GM12878 (cell line): ENCODE measurements around the gene DOCK9.

Experiments
- NFYB ChIP-seq: IDR thresholded peaks from 2 replicates; pipeline ENCODE4 v1.6.1; 2011; ENCODE audit warnings: low read depth, mild to moderate bottlenecking, low read length, improper control_type of control experiment, moderate library complexity; ENCODE audit not compliant: insufficient read depth
- NRF1 ChIP-seq: conservative IDR thresholded peaks from 2 replicates; pipeline ENCODE4 v1.6.1; 2011; ENCODE audit warnings: mild to moderate bottlenecking, low read depth, low read length, improper control_type of control experiment
- POLR2A ChIP-seq: IDR thresholded peaks from 2 replicates; pipeline ENCODE4 v1.6.1; 2011; ENCODE audit warnings: low read depth, mild to moderate bottlenecking, low read length
- RBBP5 ChIP-seq: fragments of 200-600 bp; sonication (generic); conservative IDR thresholded peaks from 2 replicates; pipeline ENCODE4 v1.6.1; 2016
- ZNF384 ChIP-seq: IDR thresholded peaks from 2 replicates; pipeline ENCODE4 v1.6.1; 2012; ENCODE audit warnings: low read depth, mild to moderate bottlenecking, low read length, improper control_type of control experiment, borderline replicate concordance
- ZSCAN29 ChIP-seq: fragments of 450-650 bp; IDR thresholded peaks from 2 replicates; pipeline ENCODE4 v1.6.1; 2017; ENCODE audit warnings: mild to moderate bottlenecking, moderate library complexity
- TF ChIP-seq, protein P1 (sequence below): IDR thresholded peaks from 2 replicates; pipeline ENCODE4 v1.6.1; 2012; ENCODE audit warnings: low read depth, low read length, improper control_type of control experiment

DNA sequence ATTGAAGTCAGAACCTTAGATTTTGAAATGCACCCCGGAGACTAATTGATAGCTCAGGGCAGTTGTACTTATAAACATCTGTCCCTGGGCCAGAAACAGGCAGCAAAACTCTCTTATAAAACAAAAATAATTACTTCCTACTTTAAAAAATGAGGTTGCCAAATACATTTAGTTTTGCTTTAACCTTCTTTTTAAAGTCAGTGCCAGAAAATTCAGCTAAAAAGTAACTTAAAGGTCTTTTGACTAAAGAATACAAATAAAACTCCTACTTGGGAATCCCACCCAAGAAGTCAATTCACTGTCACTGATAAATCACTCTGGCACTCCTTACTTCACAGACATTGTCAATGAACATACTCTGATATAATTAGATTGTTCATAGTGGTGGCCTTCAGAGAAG, 60.7 kb downstream of the DOCK9 start:
- no peak for TF ChIP-seq NRF1
- TF ChIP-seq, protein P1, sequence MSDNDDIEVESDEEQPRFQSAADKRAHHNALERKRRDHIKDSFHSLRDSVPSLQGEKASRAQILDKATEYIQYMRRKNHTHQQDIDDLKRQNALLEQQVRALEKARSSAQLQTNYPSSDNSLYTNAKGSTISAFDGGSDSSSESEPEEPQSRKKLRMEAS: no peak
- TF ChIP-seq ZNF384: no peak
- TF ChIP-seq RBBP5: no peak
- TF ChIP-seq POLR2A: no peak
- no peak for TF ChIP-seq ZSCAN29
- no peak for TF ChIP-seq NFYB
